ENCODE data around the gene IL10RA.

DNA sequence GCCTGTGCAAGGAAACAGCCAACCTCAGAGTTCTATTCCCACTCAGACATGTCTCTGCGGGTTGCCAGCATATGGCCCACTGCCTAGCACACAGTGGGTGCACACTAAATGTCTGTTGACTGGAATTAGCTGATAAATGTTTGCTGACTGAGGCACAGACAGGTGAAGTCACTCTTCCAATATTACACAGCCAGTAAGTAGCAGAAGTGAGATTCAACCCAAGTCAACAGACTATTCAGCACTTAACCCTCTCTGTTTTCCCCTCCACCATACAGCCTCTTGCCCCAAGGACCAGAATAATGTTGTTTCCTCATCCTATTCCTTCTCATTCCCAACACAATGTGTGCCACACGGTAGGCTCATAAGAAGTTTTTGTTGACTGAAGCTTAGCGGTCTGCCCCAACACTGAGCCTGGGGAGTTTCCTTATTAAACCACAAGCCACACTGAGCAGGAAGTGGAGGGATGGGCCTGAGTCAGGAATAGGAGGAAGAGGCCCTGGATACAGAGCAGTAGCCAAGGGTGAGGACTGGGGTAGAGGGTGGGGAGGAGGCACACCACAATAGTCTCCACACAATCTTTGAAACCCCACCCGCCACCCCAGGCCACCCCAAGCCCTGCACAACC, 15.7 kb upstream of the IL10RA start:
- TF ChIP-seq, protein P1, sequence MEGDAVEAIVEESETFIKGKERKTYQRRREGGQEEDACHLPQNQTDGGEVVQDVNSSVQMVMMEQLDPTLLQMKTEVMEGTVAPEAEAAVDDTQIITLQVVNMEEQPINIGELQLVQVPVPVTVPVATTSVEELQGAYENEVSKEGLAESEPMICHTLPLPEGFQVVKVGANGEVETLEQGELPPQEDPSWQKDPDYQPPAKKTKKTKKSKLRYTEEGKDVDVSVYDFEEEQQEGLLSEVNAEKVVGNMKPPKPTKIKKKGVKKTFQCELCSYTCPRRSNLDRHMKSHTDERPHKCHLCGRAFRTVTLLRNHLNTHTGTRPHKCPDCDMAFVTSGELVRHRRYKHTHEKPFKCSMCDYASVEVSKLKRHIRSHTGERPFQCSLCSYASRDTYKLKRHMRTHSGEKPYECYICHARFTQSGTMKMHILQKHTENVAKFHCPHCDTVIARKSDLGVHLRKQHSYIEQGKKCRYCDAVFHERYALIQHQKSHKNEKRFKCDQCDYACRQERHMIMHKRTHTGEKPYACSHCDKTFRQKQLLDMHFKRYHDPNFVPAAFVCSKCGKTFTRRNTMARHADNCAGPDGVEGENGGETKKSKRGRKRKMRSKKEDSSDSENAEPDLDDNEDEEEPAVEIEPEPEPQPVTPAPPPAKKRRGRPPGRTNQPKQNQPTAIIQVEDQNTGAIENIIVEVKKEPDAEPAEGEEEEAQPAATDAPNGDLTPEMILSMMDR (IDR thresholded peaks at IDR 0.05), result no peak
- no peak for TF ChIP-seq POLR2A (IDR thresholded peaks at IDR 0.05)
